ENCODE data around the gene SCAANT1.

GRCh38 chr3:63872135-63872924, 39.9 kb downstream of the SCAANT1 start:
- no peak for TF ChIP-seq CTCF (IDR thresholded peaks at IDR 0.05; ENCODE audit: low read depth, low read length, poor library complexity, severe bottlenecking)
- TF ChIP-seq EZH2phosphoT487 (IDR thresholded peaks at IDR 0.05; ENCODE audit: borderline replicate concordance, low read length): no peak

All from DOHH2 (cell line).